GM12892 (cell line): Measurements from ENCODE around the gene PAX2.
A peak's percentile ranks its signal among the peaks of the same experiment; 100 is the strongest.

ENCODE experiments used
- DNase-seq: peaks from one replicate; pipeline ENCODE4 v3.0.0; 2011; ENCODE audit not compliant: insufficient read length
- FAIRE-seq: peaks from 2 replicates; lab custom pipeline; 2011; peaks lifted over from hg19 to GRCh38; lab: Jason Lieb, UNC
- POLR2A ChIP-seq: IDR thresholded peaks from 2 replicates; pipeline ENCODE4 v1.6.1; 2011; ENCODE audit warnings: low read depth, low read length, control low read depth
- POLR2AphosphoS5 ChIP-seq: IDR thresholded peaks from 2 replicates; pipeline ENCODE4 v1.6.1; 2011; ENCODE audit warnings: low read depth, low read length, control low read depth
- TAF1 ChIP-seq: IDR thresholded peaks from 2 replicates; pipeline ENCODE4 v1.6.1; 2011; ENCODE audit warnings: low read depth, mild to moderate bottlenecking, control low read depth, low read length, borderline replicate concordance

Gene PAX2

DNA sequence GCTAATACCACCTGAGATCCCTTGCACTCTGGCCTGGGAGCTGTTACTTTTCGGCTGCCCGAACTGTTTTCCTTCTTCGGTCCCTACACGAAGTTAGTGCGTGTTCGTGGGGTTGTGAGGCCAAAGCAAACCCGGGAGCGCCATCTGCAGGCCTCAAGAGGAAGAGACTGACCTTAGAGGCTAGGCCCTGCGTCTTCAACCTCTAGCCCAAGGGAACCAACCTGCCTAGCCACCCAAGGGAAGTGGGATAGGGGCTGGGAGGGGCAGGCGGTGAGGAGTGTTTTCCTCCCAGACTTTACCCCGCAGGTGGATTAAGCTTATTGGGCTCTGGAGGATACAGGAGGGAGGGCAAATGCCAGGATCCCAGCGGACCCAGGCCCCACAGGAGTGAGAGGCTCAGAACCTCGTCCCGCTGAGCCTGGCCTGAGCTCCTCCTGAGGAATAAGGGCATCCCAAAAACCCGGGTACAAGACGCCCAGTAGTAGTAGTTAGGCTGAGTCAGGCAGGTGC lies 1.7 kb upstream of the PAX2 start:
- TF ChIP-seq POLR2AphosphoS5 (no peak), TAF1 (no peak), POLR2A (no peak)
- FAIRE-seq = no peak
- peak; percentile 73 for DNase-seq

DNA sequence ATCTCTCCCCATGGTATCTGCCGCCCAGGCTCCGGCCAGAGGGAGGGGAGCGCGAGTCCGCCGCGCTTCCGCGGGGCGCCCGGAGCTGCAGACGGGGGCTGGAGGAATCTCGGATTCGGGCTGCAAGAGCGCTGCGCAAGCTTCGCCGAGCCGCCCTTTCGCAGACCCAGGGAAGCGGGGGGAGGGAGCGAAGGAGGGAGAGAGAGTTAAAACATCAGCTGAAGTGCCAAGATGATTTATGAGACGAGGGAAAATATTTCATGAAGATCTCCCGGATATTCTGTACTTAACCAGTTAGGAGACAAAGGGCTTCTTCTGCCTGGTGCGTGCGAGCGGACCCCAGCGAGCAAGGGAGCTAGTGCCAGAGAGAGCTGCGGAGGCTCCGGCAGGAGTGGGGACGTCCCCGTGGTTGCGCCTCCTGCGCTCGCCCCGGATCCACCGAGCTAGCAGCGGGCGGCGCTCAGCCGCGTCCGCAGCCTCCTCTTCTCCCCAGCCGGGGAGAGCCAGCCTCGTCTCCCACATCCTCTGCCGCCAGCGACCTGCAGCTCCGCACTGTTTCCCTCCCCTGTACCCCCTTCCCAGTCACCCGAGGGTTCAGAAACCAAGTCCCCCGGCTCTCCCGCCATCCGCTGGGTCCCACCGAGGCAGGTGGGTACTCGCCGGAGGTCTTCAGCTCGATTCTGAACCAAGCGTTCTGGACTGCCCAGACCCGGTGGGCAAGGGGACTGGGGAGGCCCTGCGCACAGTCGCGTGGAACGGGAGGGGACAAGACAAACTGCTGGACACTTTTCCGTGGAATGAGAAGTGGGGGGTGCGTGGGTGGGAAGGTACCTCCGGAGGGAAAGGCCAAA lies 1.0 kb upstream of the PAX2 start:
- TF ChIP-seq TAF1 (no peak), POLR2A (no peak), POLR2AphosphoS5 (no peak)
- no peak for DNase-seq
- FAIRE-seq = no peak

DNA sequence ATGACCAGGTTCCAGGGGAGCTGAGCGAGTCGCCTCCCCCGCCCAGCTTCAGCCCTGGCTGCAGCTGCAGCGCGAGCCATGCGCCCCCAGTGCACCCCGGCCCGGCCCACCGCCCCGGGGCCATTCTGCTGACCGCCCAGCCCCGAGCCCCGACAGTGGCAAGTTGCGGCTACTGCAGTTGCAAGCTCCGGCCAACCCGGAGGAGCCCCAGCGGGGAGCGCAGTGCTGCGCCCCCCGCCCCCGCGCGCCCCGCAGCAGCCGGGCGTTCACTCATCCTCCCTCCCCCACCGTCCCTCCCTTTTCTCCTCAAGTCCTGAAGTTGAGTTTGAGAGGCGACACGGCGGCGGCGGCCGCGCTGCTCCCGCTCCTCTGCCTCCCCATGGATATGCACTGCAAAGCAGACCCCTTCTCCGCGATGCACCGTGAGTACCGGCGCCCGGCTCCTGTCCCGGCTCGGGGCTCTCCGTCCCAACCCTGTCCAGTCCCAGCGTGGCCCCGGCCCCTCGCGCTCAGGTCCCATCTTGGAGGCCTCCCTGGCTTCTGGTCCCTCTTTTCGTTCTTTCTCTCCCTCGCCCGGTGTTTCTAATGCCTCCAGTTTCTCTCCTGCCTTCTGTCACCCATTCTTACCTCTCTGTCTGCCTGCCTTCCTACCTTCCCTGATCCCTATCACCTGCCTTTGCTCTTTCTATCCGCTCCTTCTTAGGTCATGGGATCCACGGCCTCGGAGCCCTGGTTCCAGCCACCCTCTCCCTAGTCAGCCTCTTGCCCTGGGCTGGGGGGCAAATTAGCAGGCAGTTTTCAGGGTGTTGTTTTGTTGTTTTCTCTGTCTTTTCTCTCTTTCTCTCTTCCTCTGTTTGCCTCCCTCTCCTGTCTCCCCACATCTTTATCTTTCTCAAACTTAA lies 751 bp downstream of the PAX2 start:
- FAIRE-seq (no peak), DNase-seq (no peak)

DNA sequence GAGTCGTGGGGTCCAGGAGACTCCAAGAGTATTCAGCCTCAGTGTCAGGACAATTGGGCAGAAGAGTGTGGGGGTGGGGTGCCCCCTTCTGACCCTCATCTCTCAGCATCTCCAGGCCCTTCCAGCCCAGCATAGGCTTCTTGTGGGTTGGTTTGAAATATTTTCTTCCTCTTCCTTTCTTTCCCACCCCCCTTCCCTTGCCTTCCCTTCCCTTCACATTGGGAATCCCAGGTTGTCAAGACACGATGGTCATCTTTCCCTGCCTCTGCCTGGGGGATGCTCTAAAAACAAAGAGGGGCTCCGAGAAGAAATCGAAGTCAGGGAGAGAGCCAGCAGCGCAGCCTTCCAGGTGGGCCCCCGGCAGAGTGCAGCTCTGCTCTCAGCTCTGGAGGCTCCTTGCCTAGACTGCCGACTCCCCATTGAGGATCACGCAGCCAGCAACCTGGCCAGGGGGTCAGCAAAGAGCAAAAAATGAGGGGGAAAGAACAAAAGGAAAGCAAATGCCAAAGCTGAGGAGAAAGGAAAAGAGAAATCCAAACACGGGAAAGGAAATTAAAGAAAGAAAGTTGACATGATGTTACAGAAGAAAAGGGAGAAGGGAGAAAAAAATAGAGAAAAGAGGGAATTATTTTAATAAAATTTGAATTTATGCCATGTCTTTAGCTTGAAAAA lies 1.5 kb downstream of the PAX2 start:
- FAIRE-seq (no peak), DNase-seq (no peak)
- TF ChIP-seq POLR2AphosphoS5 (no peak), POLR2A (no peak), TAF1 (no peak)

More for the DNA sequence above, 751 bp downstream of the PAX2 start:
- TF ChIP-seq POLR2A = no peak
- no peak for TF ChIP-seq TAF1
- no peak for TF ChIP-seq POLR2AphosphoS5

DNA sequence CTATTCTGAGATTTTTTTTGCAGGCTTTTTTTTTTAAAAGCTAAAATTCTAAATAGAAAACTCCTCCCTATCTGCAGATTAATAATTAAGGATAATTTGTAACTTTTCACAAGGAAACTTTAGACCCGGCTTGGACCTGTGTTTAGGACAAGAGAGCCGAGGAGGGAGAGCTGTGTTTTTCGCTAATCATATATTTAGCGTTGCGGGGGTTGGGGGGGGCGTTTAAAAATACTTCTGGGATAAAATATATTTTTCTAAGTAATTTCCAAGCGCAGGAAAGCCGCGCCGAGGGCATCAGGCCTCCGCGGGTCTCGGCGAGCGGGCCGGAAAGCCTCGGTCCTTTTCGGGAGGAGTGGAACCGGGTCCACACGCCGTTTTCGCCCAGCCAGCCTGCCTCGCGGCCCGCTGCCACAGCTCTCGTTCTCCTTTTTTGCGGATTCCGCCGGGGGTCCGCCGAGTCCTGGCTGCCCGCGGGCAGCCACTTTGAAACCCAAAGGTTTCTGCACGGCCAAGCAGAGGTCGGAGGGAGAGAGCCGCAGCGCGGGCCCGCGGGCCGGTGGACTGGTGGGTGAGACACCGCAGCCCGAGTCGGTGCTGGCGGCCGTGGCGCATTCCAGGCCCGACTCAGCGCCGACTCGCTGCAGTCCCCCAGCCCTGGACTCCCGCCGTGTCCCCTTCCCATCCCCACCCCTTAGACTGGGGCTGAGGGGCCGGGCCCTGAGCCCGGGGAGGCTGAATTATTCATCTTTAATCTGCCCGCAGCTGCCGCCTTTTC lies 2.3 kb downstream of the PAX2 start:
- DNase-seq (no peak), FAIRE-seq (no peak)
- no peak for TF ChIP-seq TAF1
- no peak for TF ChIP-seq POLR2A
- TF ChIP-seq POLR2AphosphoS5 = no peak

DNA sequence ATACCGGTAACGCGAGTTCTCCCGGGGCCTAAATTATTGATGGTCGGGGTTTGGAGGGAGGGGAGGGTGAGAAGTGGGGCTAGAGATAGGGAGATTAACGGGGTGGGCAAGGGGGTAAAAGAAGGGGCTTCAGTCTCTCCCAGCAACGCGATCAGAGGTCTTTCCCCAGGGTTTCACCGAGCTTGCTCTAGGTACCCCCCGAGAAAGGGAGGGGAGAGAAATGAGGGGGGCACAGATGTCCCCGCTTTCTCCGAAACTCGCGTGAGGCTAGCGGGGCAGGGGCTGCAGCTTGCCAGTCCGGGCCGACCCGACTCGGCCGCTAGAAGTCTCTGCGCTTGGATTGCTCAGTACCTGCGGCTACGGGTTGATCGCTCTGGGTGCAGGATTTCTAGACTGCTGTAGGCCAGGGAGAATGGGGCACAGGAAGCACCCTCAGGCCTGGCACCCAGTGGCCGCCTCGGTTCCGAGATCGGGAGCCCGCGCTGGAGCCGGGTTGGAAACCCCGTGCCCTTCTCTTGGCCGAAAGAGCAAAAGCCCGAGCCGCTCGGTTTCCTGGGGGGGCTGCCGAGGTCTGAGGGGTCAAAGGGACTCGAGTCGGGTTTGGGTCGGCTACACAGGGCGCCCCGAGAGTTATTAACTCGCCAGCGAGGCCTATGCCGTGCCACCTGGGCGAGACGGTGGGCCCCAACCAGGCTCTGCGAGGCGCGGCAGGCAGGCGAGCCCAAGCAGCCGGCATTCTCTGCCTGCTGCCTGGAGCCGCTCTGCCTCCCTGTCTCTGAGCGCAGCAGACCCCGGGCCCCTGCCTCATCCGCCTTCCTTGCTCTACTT lies 3.1 kb downstream of the PAX2 start:
- TF ChIP-seq TAF1 (no peak), POLR2AphosphoS5 (no peak), POLR2A (no peak)
- FAIRE-seq (no peak), DNase-seq (no peak)

DNA sequence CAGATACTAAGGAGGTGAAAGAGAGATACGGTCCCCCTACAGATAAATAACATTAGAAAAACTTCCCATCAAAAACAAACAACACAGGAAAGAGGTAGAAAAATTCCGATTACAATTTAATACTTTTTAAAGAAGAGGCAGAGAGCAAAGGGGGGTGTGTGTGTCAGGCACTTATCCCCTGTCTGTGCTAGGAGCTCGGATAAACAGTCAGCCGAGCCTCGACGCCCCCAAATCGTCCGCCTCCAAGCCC lies 3.6 kb downstream of the PAX2 start:
- no peak for FAIRE-seq
- no peak for DNase-seq

DNA sequence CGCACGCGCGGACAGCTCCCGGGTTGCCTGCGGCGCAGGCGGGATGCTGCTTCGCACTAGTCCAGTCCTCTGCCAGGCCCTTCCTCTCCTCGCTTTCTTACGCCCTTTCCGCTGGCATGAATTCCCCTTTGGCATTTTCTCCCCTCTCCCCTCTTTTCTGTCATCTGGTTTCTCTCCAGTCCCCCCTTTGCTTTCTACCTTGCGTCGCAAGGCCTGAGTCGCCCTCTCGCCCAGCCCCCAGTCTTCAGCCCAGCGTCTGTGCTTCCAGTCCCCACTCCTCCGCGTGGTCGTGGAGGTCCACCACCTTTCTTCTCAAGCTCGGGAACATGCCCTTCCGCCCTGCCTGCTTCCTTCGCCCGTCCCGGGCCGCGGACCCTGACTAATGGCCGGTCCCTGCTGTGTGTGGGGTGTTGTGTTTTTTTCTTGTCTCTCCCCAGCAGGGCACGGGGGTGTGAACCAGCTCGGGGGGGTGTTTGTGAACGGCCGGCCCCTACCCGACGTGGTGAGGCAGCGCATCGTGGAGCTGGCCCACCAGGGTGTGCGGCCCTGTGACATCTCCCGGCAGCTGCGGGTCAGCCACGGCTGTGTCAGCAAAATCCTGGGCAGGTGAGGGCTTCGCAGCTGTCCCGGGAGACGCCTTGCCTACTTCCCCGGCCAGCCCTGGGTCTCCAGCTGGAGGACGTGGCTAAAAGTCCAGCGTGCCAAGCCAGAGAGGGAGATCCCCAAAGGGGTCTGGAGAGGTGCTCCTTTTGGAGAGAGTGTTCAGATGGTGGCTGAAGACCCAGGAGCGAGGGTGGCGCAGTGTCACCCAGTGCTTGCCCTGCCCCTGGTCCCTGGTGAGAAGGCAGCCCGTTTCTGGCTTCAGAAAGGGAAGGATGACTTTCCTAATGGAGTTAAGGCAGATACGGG lies 4.2 kb downstream of the PAX2 start:
- FAIRE-seq (no peak), DNase-seq (no peak)
- TF ChIP-seq TAF1 = no peak
- TF ChIP-seq POLR2AphosphoS5 = no peak
- no peak for TF ChIP-seq POLR2A

More for the DNA sequence above, 3.6 kb downstream of the PAX2 start:
- TF ChIP-seq TAF1 = no peak
- TF ChIP-seq POLR2A = no peak
- TF ChIP-seq POLR2AphosphoS5 = no peak
